GM12875 (cell line): ENCODE data around the gene BACE1.
"Not testable (repeated sequence)": the region's sequence is repeated elsewhere in the genome, so short reads cannot be mapped to it uniquely, and the experiment has no call there.

ENCODE experiments used
- H3K4me3 ChIP-seq: one replicate; pipeline ENCODE4 v1.5.1; 2011; ENCODE audit warnings: low read depth, low read length, control low read depth
- TF ChIP-seq, protein P1 (sequence below): IDR thresholded peaks from 2 replicates; pipeline ENCODE4 v1.5.1; 2011; ENCODE audit warnings: low read depth, mild to moderate bottlenecking, control low read depth, inconsistent platforms, low read length, moderate library complexity, borderline replicate concordance; ENCODE audit not compliant: insufficient read depth

The BACE1 gene

DNA sequence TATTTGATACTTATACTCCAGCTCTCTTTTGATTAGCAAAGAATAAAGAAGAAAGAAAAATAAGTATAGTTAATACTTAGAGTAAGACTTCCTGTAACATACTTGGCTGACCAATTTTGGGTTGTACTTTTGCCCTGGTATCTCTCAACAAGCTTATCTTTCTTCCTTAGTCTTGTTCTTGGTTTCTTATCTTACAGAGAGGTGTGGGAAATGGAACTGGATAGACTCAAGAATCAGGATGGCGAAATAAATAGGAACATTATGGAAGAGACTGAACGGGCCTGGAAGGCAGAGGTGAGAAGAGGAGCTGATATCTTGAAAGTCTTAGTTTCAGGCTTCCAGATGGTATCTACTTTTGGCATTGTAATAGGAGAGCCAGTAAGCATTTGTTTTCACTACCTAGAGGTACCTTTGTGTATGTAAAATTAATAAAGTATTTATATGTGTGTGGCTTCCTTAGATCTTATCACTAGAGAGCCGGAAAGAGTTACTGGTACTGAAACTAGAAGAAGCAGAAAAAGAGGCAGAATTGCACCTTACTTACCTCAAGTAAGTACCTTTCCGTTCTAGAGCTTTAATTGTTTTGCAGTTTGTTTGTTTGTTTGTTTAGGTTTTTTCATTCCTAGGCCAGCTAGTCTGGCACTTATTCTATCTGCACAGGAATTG is 36.2 kb downstream of the BACE1 start:
- H3K4me3 ChIP-seq: no peak overlapping the region
- TF ChIP-seq, protein P1, sequence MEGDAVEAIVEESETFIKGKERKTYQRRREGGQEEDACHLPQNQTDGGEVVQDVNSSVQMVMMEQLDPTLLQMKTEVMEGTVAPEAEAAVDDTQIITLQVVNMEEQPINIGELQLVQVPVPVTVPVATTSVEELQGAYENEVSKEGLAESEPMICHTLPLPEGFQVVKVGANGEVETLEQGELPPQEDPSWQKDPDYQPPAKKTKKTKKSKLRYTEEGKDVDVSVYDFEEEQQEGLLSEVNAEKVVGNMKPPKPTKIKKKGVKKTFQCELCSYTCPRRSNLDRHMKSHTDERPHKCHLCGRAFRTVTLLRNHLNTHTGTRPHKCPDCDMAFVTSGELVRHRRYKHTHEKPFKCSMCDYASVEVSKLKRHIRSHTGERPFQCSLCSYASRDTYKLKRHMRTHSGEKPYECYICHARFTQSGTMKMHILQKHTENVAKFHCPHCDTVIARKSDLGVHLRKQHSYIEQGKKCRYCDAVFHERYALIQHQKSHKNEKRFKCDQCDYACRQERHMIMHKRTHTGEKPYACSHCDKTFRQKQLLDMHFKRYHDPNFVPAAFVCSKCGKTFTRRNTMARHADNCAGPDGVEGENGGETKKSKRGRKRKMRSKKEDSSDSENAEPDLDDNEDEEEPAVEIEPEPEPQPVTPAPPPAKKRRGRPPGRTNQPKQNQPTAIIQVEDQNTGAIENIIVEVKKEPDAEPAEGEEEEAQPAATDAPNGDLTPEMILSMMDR: no peak

DNA sequence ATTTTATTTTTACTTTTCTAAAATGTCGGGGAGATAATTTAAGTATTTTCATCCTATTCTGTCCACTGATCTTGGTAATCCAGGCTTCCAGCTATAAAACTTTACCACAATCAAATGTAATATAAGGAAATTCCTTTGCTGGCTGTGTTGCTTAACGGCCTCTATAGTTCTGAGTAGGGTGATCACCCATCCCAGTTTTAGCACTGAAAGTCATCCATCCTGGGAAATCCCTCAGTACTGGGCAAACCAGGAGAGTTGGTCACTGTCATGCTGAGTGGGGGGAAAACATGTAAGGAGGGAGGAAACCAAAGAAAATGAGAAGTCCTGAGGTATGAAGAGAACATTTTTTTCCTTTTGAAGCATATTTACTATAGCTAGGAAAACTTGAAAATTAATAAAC is 37.7 kb downstream of the BACE1 start:
- TF ChIP-seq, protein P1: no peak
- H3K4me3 ChIP-seq: no peak overlapping the region

- TF ChIP-seq, protein P1: no peak
- no peak overlapping the region for H3K4me3 ChIP-seq
Observed at GRCh38 chr11:117273550-117274289, 42.3 kb downstream of the BACE1 start.

DNA sequence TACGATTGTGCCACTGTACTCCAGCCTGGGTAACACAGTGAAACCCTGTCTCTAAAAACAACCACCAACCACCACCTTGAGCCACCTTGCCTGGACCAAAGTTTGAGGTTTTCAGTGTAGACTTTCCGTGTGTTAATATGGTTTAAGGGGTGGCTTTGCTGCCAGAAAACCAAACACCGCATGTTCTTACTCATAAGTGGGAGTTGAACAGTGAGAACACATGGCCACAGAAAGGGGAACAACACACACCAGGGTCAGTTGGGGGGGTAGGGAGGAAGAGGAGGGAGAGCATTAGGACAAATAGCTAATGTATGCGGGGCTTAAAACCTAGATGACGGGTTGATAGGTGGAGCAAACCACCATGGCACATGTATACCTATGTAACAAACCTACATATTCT is 43.9 kb downstream of the BACE1 start:
- H3K4me3 ChIP-seq: not testable (repeated sequence)

- TF ChIP-seq, protein P1: no peak
Observed at GRCh38 chr11:117271208-117271607, 44.8 kb downstream of the BACE1 start.

GRCh38 chr11:117269856-117270255 is 46.2 kb downstream of the BACE1 start:
- H3K4me3 ChIP-seq: no peak overlapping the region
- TF ChIP-seq, protein P1: no peak

More at GRCh38 chr11:117271208-117271607, 44.8 kb downstream of the BACE1 start:
- H3K4me3 ChIP-seq: no peak overlapping the region

GRCh38 chr11:117265745-117266144 is 50.3 kb downstream of the BACE1 start:
- TF ChIP-seq, protein P1: no peak

GRCh38 chr11:117264624-117265323 is 51.3 kb downstream of the BACE1 start:
- not testable (repeated sequence) for H3K4me3 ChIP-seq

More at GRCh38 chr11:117265745-117266144, 50.3 kb downstream of the BACE1 start:
- H3K4me3 ChIP-seq: no peak overlapping the region
